ENCODE measurements around the gene RPH3AL. TPM values are rescaled to one million over a fixed set of nuclear protein-coding genes. Genes with fewer than 3 reads are reported as not detected.

Gene RPH3AL
- total RNA-seq, 1 donor = 1.5 TPM

DNA sequence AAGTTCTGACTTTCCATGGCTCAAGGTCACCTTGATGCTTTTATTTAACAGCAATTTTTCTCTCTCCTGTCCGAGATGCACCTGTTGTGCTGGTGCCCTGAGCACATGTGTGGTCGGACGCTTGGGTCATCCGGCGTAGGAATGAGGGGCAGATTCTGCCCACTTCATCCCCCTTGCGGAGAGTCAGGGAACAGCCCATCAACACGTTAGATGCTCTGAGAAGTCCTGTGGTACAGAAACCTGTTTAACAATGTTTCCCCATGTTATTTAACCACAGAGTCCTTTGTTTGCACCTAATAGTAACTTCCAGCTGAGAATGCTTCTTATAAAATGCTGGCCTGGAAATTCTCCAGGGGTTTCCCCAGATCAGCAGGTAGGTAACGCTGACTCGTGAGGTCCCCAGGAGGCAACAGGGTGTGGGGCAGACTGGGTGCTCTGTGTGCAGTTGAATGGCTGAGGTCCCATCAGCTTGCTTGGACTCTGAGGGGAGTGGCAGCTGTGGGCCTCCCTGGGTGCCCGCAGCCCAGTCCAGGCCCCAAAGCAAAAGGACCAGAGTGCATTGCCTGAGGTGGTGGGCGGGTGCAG, 189.0 kb downstream of the RPH3AL start:
- H3K4me1 ChIP-seq (ENCODE audit: insufficient read depth, low read length) = no peaks in the 10 kb centered on the region
- H3K4me3 ChIP-seq (ENCODE audit: low read length) = no peak overlapping the region
- no peaks in the 10 kb centered on the region for H3K27me3 ChIP-seq (ENCODE audit: insufficient read depth, low read length)
- H3K9me3 ChIP-seq (ENCODE audit: low read depth, low read length) = no peaks in the 10 kb centered on the region

GRCh38 chr17:162689-163088, 189.9 kb downstream of the RPH3AL start:
- Histone ChIP-seq H3K4me1 (ENCODE audit: insufficient read depth, low read length) (no peaks in the 10 kb centered on the region), H3K4me3 (ENCODE audit: low read length) (no peak overlapping the region), H3K27me3 (ENCODE audit: insufficient read depth, low read length) (no peaks in the 10 kb centered on the region), H3K9me3 (ENCODE audit: low read depth, low read length) (no peaks in the 10 kb centered on the region)

Other genes with a start within 250 kb of the RPH3AL start
- gene SCGB1C2, start 215.2 kb downstream of the RPH3AL start, total RNA-seq = not detected
- 0.10 TPM for gene DOC2B, start 171.2 kb downstream of the RPH3AL start, total RNA-seq
- gene RFLNB, start 93.1 kb upstream of the RPH3AL start, total RNA-seq = 56.8 TPM

All from mononuclear cell (primary cell).